NCI-H82 (cell line): ENCODE data around the gene SHANK2.

Experiments
- DNase-seq: peaks from one replicate; lab custom pipeline; 2025; lab: John Stamatoyannopoulos, UW

SHANK2 gene

GRCh38 chr11:71252269-71252769, at the start of gene SHANK2:
TSS of gene SHANK2 (minus strand) at chr11:71252577. CDS start at chr11:71147326, 105,251 bp downstream.
- peak; percentile 20 for DNase-seq

- DNase-seq = no peak
Measured at GRCh38 chr11:71301858-71302533, 49.6 kb upstream of the SHANK2 start.

GRCh38 chr11:71301046-71301857, 48.9 kb upstream of the SHANK2 start:
- DNase-seq = no peak

GRCh38 chr11:71300187-71300586, 47.8 kb upstream of the SHANK2 start:
- no peak for DNase-seq

GRCh38 chr11:71298761-71299181, 46.4 kb upstream of the SHANK2 start:
- no peak for DNase-seq

GRCh38 chr11:71298016-71298550, 45.7 kb upstream of the SHANK2 start:
- DNase-seq = no peak

GRCh38 chr11:71294846-71295600, 42.6 kb upstream of the SHANK2 start:
- DNase-seq = no peak

GRCh38 chr11:71293961-71294782, 41.8 kb upstream of the SHANK2 start:
- DNase-seq = no peak

GRCh38 chr11:71286701-71287643, 34.6 kb upstream of the SHANK2 start:
- no peak for DNase-seq

- no peak for DNase-seq
Measured at GRCh38 chr11:71285111-71285510, 32.7 kb upstream of the SHANK2 start.

- DNase-seq = peak; percentile 31
Measured at GRCh38 chr11:71284525-71285092, 32.2 kb upstream of the SHANK2 start.

- DNase-seq = no peak
Measured at GRCh38 chr11:71283971-71284441, 31.6 kb upstream of the SHANK2 start.

GRCh38 chr11:71282581-71283351, 30.4 kb upstream of the SHANK2 start:
- DNase-seq = no peak

- no peak for DNase-seq
Measured at GRCh38 chr11:71281831-71282230, 29.5 kb upstream of the SHANK2 start.

GRCh38 chr11:71281204-71281603, 28.8 kb upstream of the SHANK2 start:
- DNase-seq = no peak

- no peak for DNase-seq
Measured at GRCh38 chr11:71279916-71280645, 27.7 kb upstream of the SHANK2 start.

- no peak for DNase-seq
Measured at GRCh38 chr11:71272161-71272560, 19.8 kb upstream of the SHANK2 start.
